Measurements from ENCODE around the gene CCL4.

GRCh38 chr17:36066365-36066985, 37.2 kb upstream of the CCL4 start:
- TF ChIP-seq POLR2AphosphoS5 (IDR thresholded peaks at IDR 0.05) (no peak), EP300 (IDR thresholded peaks at IDR 0.05) (no peak)
- TF ChIP-seq, protein P1, sequence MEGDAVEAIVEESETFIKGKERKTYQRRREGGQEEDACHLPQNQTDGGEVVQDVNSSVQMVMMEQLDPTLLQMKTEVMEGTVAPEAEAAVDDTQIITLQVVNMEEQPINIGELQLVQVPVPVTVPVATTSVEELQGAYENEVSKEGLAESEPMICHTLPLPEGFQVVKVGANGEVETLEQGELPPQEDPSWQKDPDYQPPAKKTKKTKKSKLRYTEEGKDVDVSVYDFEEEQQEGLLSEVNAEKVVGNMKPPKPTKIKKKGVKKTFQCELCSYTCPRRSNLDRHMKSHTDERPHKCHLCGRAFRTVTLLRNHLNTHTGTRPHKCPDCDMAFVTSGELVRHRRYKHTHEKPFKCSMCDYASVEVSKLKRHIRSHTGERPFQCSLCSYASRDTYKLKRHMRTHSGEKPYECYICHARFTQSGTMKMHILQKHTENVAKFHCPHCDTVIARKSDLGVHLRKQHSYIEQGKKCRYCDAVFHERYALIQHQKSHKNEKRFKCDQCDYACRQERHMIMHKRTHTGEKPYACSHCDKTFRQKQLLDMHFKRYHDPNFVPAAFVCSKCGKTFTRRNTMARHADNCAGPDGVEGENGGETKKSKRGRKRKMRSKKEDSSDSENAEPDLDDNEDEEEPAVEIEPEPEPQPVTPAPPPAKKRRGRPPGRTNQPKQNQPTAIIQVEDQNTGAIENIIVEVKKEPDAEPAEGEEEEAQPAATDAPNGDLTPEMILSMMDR (IDR thresholded peaks at IDR 0.05) = no peak
